HG03025 (cell line): ENCODE results near the gene HAGHL.

ENCODE experiments used
- ATAC-seq: cut with Tn5 transposase; IDR thresholded peaks from one replicate; pipeline ENCODE4 v1.9.1; 2021; ENCODE audit warnings: mild to moderate bottlenecking, moderate library complexity; ENCODE audit not compliant: unreplicated experiment, low FRiP score

The HAGHL gene

DNA sequence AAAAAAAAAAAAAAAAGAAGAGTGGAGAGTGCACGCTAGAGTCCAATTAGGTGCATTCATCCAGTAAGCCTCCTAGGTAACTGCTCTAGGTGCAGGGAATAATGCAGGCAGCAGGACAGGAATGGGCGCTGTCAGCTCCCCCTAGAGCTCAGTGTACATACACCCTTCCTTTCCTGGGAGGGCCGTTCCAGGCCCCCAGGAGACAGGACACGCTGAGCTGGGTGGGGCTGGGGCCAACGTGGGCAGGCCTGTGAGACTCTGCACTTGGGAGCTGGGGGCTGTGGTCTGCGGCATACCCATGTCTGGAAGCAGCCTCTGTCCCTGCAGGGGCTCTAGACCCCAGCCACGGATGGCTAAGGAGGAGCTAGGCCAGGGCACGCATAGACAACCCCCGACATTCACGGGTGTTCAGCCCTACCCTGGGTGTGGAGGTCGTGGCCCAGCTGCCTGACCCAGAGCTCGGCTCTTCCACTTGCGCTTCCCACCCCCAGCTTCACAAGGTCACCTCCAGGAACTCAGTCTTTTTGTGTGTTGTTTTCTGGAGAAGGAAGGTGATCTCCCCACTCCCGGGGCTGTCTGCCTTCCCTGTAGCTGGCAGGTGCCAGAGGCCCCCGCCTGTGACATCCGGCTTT is 7.0 kb upstream of the HAGHL start:
- ATAC-seq = no peak

- ATAC-seq = no peak
Measured at GRCh38 chr16:720447-720989, 6.4 kb upstream of the HAGHL start.

DNA sequence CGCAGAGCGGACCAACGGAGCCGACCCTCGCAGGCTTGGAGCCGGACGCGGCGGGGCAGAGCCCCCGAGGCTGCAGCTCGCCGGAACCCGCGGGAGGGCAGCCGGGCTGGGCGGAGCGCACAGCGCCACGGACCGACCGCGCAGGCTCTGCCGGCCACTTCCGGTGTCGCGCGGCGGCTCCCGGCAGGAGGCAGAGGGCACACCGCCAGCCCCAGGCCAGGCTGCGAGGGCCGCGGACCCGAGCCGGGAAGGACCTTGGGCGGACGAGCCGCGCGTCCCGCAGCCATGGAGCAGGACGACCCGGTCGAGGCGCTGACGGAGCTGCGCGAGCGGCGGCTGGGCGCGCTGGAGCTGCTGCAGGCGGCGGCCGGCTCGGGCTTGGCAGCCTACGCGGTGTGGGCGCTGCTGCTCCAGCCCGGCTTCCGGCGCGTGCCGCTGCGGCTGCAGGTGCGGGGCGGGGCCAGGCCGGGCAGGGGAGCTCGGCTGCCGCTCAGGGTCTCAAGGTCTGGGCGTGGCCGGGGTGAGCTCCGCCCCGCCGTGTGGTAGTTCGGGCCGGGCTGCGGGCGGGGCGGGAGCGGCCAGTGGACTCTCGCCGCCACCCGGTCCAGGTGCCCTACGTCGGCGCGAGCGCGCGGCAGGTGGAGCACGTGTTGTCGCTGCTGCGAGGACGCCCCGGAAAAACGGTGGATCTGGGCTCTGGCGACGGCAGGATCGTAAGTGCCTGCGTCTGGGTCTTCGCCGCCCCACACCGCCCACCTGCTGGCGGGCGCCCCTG is 5.7 kb upstream of the HAGHL start, which contains the start of gene ANTKMT:
ANTKMT (plus strand) TSS at position 157 of the 775 bp plus-strand sequence; CDS start at position 286, 129 bp downstream.
- peak; percentile 62 for ATAC-seq

GRCh38 chr16:721765-722540 is 5.0 kb upstream of the HAGHL start:
- no peak for ATAC-seq

DNA sequence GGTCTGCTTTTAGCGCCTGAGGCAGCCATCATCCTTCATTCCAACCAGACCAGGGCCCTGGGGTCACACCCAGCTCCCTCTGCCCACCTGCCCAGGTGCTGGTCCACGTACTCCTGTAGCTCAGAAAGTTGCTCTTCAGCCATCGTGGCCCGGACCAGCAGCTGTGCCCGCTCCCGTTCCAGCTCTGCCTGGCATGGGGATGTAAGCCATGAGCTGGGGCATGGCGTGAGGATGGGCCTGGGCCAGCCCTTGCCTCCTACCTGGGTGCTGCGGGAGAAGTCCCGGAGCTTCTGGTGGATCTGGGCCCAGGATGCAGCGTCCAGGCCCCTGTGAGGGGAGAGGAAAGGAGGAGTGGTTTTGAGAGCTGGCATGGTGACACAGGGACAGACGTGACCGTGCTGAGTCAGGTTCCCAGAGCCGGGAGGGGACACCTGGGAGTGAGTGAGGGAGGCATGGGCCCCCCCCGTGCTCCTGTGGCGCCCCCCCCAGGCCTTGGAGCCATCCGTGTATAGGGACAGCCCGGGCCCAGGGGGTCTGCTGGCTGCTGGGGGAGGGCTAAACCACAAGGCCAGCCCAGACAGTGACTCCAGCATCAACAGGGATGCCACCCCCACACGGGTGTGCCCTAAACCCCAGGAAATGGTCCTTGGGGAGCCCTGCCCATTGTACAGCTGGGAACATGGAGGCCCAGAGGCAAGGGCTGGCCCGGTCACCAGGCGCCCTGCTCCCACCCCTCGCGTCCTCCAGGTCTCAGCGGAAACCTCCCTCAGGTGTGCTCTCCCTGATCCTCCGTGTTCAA is 3.9 kb upstream of the HAGHL start:
- ATAC-seq = no peak

GRCh38 chr16:723695-724094 is 3.2 kb upstream of the HAGHL start:
- no peak for ATAC-seq

DNA sequence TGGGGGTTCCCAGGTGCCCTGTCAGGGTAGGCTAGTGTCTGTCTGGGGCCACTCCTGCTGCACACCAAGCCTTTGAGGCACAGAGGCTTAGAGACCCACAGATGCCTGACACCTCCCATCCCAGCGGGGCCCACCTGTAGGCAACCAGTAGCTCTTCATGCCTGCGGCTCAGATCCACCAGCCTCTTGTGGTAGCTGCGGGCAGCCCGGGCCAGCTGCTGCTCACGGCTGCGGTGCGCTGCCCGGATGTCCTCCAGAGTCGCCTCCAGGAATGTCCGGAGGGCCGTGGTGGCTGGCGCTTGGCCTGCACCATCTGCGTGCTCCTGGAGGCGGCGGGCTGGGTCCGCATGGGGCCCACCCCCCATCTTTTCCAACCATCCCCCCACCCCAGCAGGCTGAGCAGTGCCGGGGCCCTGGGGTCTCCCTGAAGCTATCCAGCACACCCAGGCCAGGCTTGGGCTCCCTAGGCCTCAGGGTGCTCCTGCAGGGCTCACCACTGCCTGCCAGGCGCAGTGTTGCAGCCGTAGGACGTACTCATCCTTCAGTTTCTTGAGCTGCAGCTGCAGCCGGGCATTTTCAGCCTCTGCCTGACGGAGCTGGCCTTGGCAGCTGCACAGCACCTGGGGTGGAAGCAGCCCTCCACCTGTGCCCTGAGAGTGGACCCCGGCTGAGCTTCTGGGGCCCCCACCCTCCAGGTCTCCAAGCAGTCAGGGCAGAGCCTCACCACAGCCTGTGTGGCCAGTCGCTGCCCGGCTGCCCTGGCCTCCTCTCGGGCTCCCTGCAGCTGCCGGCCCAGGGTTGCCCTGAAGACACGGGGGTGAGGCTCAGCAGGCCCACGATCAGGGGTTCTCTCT is 2.5 kb upstream of the HAGHL start:
- no peak for ATAC-seq

- no peak for ATAC-seq
Measured at GRCh38 chr16:725041-725376, 1.9 kb upstream of the HAGHL start.

DNA sequence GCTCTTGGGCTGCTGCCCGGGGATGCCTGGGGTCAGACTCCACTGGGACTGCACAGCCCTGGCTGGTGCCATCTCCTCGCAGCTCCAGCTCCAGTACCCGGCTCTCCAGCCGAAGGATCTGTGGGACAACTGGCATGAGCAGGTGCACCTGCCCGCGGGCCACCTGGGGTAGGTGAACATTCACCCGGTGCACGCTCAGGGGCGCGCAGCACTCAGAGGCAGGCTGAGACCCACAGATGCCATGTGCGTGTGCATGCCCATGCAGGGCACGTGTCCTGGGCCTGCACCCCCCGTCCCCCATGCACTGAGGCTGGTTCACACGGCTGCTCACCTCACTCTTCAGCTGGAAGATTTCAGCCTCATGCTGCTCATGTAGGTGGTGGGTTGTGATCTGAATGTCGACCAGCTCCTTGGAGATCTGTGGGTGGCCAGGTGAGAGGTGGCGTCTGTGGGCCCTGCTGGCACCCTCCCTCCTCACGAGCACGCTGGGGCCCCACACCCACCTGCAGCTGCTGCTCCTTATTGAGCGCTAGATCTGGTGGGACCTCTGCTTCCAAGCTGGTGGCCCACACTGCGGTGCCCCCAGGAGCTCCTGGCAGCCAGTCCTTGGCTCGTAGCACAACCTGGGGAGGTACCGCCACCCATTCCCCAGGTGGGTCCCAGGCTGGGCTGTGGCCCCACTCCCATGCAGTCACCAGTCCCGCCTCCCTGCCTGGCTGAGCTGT is 1.3 kb upstream of the HAGHL start:
- no peak for ATAC-seq

DNA sequence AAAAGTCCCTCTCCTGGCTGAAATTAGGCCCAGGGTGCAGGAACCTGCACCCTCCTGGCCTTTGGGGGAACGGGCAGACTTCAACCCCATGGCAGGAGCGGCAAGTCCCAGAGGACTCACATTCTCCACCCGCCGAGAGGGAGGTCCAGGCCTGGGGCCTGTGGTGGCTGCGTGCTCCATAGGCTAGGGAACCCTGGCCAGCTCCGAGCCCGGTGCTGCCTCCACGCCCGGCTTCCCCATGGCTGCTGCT is 793 bp upstream of the HAGHL start:
- ATAC-seq = no peak

DNA sequence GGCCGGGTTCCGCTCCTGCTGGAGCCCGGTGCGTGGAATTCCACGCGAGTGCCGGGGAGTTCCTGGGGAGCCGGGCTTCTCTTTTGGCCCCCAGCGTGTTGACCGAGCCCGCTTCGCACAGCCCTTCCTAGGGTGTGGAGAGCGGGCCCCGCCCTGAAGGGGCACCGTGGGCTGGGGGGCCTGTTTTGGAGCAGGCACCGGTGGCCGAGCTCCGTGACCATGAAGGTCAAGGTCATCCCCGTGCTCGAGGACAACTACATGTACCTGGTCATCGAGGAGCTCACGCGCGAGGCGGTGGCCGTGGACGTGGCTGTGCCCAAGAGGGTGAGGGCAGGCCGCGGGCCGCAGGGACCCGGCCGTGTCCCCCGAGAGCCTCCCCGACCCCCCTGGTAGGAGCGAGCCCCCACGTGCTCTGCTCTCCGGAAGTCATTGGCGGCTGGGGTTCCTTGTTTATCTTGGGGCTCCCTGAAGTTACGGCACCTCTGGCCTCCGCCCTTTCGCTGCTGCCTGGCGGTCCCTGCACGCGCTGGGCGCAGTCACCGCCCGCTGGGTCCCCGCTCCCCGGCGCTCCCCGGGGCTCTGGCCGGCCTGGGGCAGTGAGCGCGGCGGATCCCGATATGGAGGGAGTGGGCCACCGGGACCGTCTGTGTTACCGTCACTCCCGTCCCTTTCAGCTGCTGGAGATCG is 528 bp downstream of the HAGHL start:
- ATAC-seq = no peak

DNA sequence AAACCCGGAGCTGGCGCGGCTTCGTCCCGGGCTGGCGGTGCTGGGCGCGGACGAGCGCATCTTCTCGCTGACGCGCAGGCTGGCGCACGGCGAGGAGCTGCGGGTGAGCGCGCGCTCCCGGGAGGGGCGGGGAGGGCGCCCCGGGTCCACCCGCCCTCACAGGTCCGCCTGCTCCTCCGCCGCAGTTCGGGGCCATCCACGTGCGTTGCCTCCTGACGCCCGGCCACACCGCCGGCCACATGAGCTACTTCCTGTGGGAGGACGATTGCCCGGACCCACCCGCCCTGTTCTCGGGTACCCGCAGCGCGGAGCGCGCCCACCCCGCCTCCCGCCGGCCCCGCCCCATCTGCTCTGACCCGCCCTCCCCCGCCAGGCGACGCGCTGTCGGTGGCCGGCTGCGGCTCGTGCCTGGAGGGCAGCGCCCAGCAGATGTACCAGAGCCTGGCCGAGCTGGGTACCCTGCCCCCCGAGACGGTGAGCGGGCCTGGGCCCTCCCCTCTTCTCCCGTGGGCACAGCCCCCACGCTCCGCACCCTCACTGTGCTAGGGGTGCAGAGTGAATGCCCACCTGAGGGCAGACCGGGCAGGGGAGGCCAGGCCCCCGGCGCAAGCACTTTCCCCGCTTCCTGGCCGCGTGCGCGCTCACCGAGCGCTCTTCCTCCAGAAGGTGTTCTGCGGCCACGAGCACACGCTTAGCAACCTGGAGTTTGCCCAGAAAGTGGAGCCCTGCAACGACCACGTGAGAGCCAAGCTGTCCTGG is 1.4 kb downstream of the HAGHL start:
- ATAC-seq = no peak

GRCh38 chr16:728890-729744 is 2.2 kb downstream of the HAGHL start:
- ATAC-seq = no peak

GRCh38 chr16:729768-730665 is 3.1 kb downstream of the HAGHL start:
- no peak for ATAC-seq

DNA sequence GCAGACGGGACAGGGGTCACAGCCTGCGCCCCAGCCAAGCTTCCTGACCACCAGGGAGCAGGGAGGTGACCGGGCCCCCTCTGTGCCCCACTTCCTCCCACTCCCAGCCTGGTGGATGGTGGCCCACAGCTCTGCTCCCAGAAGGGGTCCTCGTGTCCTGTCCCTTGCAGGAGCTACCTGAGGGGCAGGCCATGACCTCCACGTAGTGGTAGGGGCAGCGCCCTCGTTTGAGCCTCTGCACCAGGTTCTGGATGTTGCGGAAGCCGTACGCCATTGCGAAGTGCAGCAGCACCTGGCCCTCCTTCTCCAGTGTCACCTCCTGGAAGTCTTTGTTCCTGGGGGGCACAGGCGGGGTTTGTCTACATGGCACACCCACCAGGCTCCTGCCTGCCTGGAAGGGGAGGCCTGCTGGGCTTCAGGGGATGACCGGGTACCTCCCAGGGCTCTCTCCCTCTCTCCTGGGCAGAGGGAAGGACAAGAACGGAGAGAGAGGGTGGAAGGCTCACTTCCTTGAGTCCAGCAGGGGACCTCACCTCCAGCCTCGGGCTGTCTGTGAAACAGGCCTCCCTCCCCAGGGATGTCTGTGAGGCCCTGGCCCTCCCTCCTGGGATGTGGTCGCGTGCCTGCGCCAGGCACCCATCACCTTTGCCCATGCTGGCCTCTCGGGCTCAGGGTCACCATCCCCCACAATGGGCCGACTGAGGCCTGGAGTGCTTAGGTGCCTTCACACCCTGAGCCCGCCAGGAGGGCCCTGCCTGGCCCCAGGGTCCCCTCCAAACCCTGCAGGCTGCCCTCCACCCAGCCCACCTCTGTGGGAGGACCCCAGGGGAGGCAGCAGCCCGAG is 4.0 kb downstream of the HAGHL start:
- ATAC-seq = no peak
